GM12878 (cell line): ENCODE results near the gene RIC1. TPM values are rescaled to one million over a fixed set of nuclear protein-coding genes. Genes with fewer than 3 reads are reported as not detected.

ENCODE experiments used
- CBX5 ChIP-seq: sonication (generic); IDR thresholded peaks from 2 replicates; pipeline ENCODE4 v1.6.1; 2016; ENCODE audit warnings: low read depth, moderate library complexity, mild to moderate bottlenecking, inconsistent platforms
- CREM ChIP-seq: IDR thresholded peaks from 2 replicates; pipeline ENCODE4 v1.6.1; 2014; ENCODE audit warnings: antibody characterized with exemption, low read depth
- DPF2 ChIP-seq: fragments of 450-650 bp; IDR thresholded peaks from 2 replicates; pipeline ENCODE4 v1.6.1; 2017; ENCODE audit warnings: mild to moderate bottlenecking
- E2F8 ChIP-seq: fragments of 450-650 bp; IDR thresholded peaks from 2 replicates; pipeline ENCODE4 v1.6.1; 2018; ENCODE audit warnings: mild to moderate bottlenecking, low read depth, moderate library complexity; ENCODE audit not compliant: partially characterized antibody
- ESRRA ChIP-seq: IDR thresholded peaks from 2 replicates; pipeline ENCODE4 v1.6.1; 2012; ENCODE audit warnings: mild to moderate bottlenecking, low read length, improper control_type of control experiment
- ETV6 ChIP-seq, 2 experiments: fragments of 450-650 bp in 1 of 2; IDR thresholded peaks in 1 of 2; conservative IDR thresholded peaks in 1 of 2; 2 replicates each; pipeline ENCODE4 v1.6.1; 2014; ENCODE audit warnings: antibody characterized with exemption in 1 of 2, borderline replicate concordance in 1 of 2, low read depth in 1 of 2, mild to moderate bottlenecking in 1 of 2, moderate library complexity in 1 of 2
- IRF4 ChIP-seq: IDR thresholded peaks from 2 replicates; pipeline ENCODE4 v1.6.1; 2011; ENCODE audit warnings: low read depth, low read length
- JUND ChIP-seq: IDR thresholded peaks from 2 replicates; pipeline ENCODE4 v1.6.1; 2012; ENCODE audit warnings: low read depth, mild to moderate bottlenecking, low read length, improper control_type of control experiment, moderate library complexity
- KAT2A ChIP-seq: conservative IDR thresholded peaks from 2 replicates; pipeline ENCODE4 v1.6.1; 2011; ENCODE audit warnings: low read depth, low read length; ENCODE audit not compliant: control insufficient read depth
- MLLT1 ChIP-seq: fragments of 450-650 bp; IDR thresholded peaks from 2 replicates; pipeline ENCODE4 v1.6.1; 2016; ENCODE audit warnings: mild to moderate bottlenecking
- RAD21 ChIP-seq: IDR thresholded peaks from 2 replicates; pipeline ENCODE4 v1.6.1; 2011; ENCODE audit warnings: mild to moderate bottlenecking, low read depth, low read length, moderate library complexity; ENCODE audit not compliant: insufficient read depth
- RCOR1 ChIP-seq: conservative IDR thresholded peaks from 2 replicates; pipeline ENCODE4 v1.6.1; 2012; ENCODE audit warnings: low read depth, low read length, improper control_type of control experiment
- REST ChIP-seq: IDR thresholded peaks from 2 replicates; pipeline ENCODE4 v1.6.1; 2012; ENCODE audit warnings: mild to moderate bottlenecking, low read depth, low read length
- SMAD5 ChIP-seq: IDR thresholded peaks from 2 replicates; pipeline ENCODE4 v1.6.1; 2016; ENCODE audit warnings: antibody characterized with exemption, low read depth
- STAT3 ChIP-seq: IDR thresholded peaks from 2 replicates; pipeline ENCODE4 v1.6.1; 2011; ENCODE audit warnings: low read depth, low read length, improper control_type of control experiment
- TBL1XR1 ChIP-seq: IDR thresholded peaks from 2 replicates; pipeline ENCODE4 v1.6.1; 2012; ENCODE audit warnings: low read depth, low read length, improper control_type of control experiment
- ZBTB33 ChIP-seq: fragments of 450-650 bp; IDR thresholded peaks from 2 replicates; pipeline ENCODE4 v1.6.1; 2017; ENCODE audit warnings: mild to moderate bottlenecking
- ZNF217 ChIP-seq: fragments of 450-650 bp; IDR thresholded peaks from 2 replicates; pipeline ENCODE4 v1.6.1; 2017; ENCODE audit warnings: antibody characterized with exemption, mild to moderate bottlenecking
- ZNF24 ChIP-seq: fragments of 450-650 bp; IDR thresholded peaks from 2 replicates; pipeline ENCODE4 v1.6.1; 2017; ENCODE audit warnings: antibody characterized with exemption, mild to moderate bottlenecking
- ZZZ3 ChIP-seq: IDR thresholded peaks from 2 replicates; pipeline ENCODE4 v1.6.1; 2011; ENCODE audit warnings: low read depth; ENCODE audit not compliant: control insufficient read depth, insufficient read length
- polyA plus RNA-seq, 11 experiments: library from polyadenylated mRNA; depleted of rRNA in 4 of 11; unstranded in 6 of 11; stranded (reverse) in 5 of 11; fragments of >200 nt; fragmentation: Nextera tagmentation in 4 of 11; fragmentation: Illumina TruSeq in 1 of 11; extraction: Ambion mirVana in 4 of 11; extraction: Trizol in 1 of 11; gene quantifications; 1 replicate in 1 of 11; 2 replicates in 10 of 11; pipeline versions ENCODE4 v1.2.1 to v1.2.3, GENCODE V29; 2011 to 2016; ENCODE audit warnings: inconsistent platforms in 2 of 11, missing spikeins in 2 of 11, low read depth in 1 of 11
- total RNA-seq, 4 experiments: library from RNA; depleted of rRNA in 3 of 4; stranded (reverse); fragments of >200 nt in 3 of 4; fragmentation: Illumina TruSeq in 1 of 4; extraction: Trizol in 1 of 4; gene quantifications; 2 replicates each; pipeline versions ENCODE4 v1.2.1 to v1.2.3, GENCODE V29; 2013 to 2021
- TF ChIP-seq, protein P1 (sequence below): IDR thresholded peaks from 2 replicates; pipeline ENCODE4 v1.6.1; 2012; ENCODE audit warnings: low read depth, low read length, improper control_type of control experiment

RIC1 gene
- total and polyA plus RNA-seq, 10 of the 15 experiments (the other 5 are each of a cell fraction or from before 2014, with no cell fraction given) = 6.2 to 59.8 (median 33.3) TPM

DNA sequence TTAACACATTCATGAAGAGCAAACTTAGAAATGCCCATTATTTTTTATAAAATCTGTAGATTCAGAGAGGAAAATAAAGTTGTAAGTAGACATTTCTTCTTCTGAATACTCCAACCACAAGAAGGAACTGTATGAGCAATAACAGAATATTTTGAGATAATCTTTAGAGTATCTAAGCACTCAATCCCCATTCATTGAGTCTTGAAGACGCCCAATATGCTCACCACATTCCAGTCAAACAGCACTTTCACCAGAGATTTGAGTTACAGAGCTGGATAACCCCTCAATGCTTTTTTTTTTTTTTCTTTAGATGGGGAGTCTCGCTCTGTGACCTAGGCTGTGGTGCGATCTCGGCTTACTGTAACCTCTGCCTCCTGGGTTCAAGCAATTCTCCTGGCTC is 14.7 kb upstream of the RIC1 start (continued):
- no peak for TF ChIP-seq RCOR1
- no peak for TF ChIP-seq SMAD5
- no peak for TF ChIP-seq DPF2
- no peak for TF ChIP-seq REST
- TF ChIP-seq KAT2A = no peak
- no peak for TF ChIP-seq ETV6 (conservative IDR thresholded peaks at IDR 0.05 in 1 of 2, IDR thresholded peaks at IDR 0.05 in 1 of 2; ENCODE audit: borderline replicate concordance in 1 of 2, low read depth in 1 of 2)
- TF ChIP-seq RAD21 = no peak
- no peak for TF ChIP-seq CBX5
- TF ChIP-seq STAT3 = no peak
- no peak for TF ChIP-seq MLLT1
- TF ChIP-seq E2F8 = no peak
- TF ChIP-seq ZBTB33 = no peak
- TF ChIP-seq, protein P1, sequence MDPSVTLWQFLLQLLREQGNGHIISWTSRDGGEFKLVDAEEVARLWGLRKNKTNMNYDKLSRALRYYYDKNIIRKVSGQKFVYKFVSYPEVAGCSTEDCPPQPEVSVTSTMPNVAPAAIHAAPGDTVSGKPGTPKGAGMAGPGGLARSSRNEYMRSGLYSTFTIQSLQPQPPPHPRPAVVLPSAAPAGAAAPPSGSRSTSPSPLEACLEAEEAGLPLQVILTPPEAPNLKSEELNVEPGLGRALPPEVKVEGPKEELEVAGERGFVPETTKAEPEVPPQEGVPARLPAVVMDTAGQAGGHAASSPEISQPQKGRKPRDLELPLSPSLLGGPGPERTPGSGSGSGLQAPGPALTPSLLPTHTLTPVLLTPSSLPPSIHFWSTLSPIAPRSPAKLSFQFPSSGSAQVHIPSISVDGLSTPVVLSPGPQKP = no peak
- TF ChIP-seq ZZZ3 = no peak
- TF ChIP-seq IRF4 = peak; percentile 9; the same call in 1 of the 2 replicates
- no peak for TF ChIP-seq ZNF217
- TF ChIP-seq ESRRA = no peak
- TF ChIP-seq TBL1XR1 = no peak
- TF ChIP-seq ZNF24 = no peak
- TF ChIP-seq JUND = no peak
- TF ChIP-seq CREM = 0 out of 2 replicates have a peak, but pooled peaks have one; percentile 21
